Activated CD8-positive, alpha-beta memory T cell treated with anti-CD3 and anti-CD28 coated beads, Interleukin-2, amount 10 ng/mL, durations not matched to agents 7 days and 5 days (primary cell): ENCODE results near the gene XPA. TPM values are rescaled to one million over a fixed set of nuclear protein-coding genes. Genes with fewer than 3 reads are reported as not detected.

Source experiments
- ATAC-seq: fragments of 150-1000 bp; cut with Tn5 transposase; one replicate; pipeline ENCODE4 v1.10.0; 2021; ENCODE audit warnings: moderate library complexity
- CTCF ChIA-PET: fragments of 350-600 bp; sonication (Branson Sonifier 250); formaldehyde crosslinking; loops from one replicate; lab custom pipeline; 2021; ENCODE audit warnings: antibody characterized with exemption; lab: Charles Lee
- DNase-seq: peaks from one replicate; pipeline ENCODE4 v3.0.0-alpha.2; 2020
- H3K27ac Mint-ChIP-seq: one replicate; pipeline ENCODE4 v1.8.0; 2021; ENCODE audit warnings: mild to moderate bottlenecking, mixed read lengths
- H3K27me3 Mint-ChIP-seq: one replicate; pipeline ENCODE4 v1.8.0; 2021; ENCODE audit warnings: mixed read lengths
- H3K36me3 Mint-ChIP-seq: one replicate; pipeline ENCODE4 v1.8.0; 2021; ENCODE audit warnings: mild to moderate bottlenecking, mixed read lengths
- H3K4me1 Mint-ChIP-seq: one replicate; pipeline ENCODE4 v1.8.0; 2021; ENCODE audit warnings: mixed read lengths
- H3K4me3 Mint-ChIP-seq: one replicate; pipeline ENCODE4 v1.8.0; 2021; ENCODE audit warnings: mild to moderate bottlenecking, moderate library complexity, mixed read lengths
- H3K9me3 Mint-ChIP-seq: one replicate; pipeline ENCODE4 v1.8.0; 2022; ENCODE audit warnings: low read depth, mixed read lengths
- total RNA-seq, 2 experiments: library from RNA; stranded (reverse); gene quantifications; one replicate each; pipeline ENCODE4 v1.2.3, GENCODE V29; 2021

XPA gene
- total RNA-seq, 2 experiments from 2014 or later, result 7.8 to 11.8 TPM

DNA sequence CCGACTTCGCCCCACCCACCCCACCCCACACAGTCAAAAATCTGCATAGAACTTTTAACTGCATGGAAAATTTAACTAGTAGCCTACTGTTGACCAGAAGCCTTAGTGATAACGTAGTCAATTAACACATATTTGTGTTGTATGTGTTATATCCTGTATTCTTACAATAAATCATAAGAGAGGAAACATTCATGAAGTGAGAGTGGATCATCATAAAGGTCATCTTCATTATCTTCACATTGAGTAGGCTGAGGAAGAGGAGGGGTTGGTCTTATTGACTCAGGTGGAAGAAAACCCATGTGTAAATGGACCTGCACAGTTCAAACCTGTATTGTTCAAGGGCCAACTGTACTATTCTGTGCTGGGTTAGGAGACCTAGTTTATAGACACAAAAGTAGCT, 31.4 kb downstream of the XPA start:
- Mint-ChIP-seq H3K27me3 (no peaks in the 10 kb centered on the region), H3K27ac (peak overlapping the region; percentile 11), H3K9me3 (no peaks in the 10 kb centered on the region), H3K4me3 (no peak overlapping the region), H3K36me3 (peaks cover 67% of the 10 kb centered on the region), H3K4me1 (peaks cover 22% of the 10 kb centered on the region)
- no peak for ATAC-seq
- DNase-seq, result no peak
- CTCF ChIA-PET, result interaction anchor here (0.6 kb wide), 1 partner anchor 320 kb away, joined by 3 read pairs; no protein-coding TSS in a partner anchor

DNA sequence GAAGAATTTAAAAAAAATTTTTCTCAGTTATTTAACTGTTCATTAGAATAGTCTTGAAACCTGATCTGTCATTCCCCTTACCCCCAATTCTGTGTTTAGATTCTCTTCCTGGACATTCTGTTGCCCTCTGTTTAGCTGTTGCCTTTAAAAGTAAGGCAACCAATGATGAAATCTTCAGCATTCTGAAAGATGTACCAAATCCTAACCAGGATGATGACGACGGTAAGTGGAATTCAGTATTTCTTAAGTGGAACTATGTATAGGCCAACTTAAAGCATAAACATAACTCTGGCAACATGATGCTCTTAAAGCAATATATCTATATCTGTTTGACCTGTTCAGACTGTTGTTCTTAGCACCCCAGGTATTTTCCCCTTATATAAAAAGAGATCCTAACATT, 36.3 kb downstream of the XPA start:
- Mint-ChIP-seq H3K27ac (no peak overlapping the region), H3K4me1 (peaks cover 5% of the 10 kb centered on the region), H3K9me3 (no peaks in the 10 kb centered on the region), H3K27me3 (no peaks in the 10 kb centered on the region), H3K4me3 (no peak overlapping the region), H3K36me3 (peaks cover 74% of the 10 kb centered on the region)
- ATAC-seq (no peak), DNase-seq (no peak)
- CTCF ChIA-PET, result interaction anchor here (1.4 to 1.5 kb wide), 2 partner anchors 19 to 27 kb away, joined by 3 to 5 read pairs; partner anchors contain the start of genes NCBP1 and TSTD2

DNA sequence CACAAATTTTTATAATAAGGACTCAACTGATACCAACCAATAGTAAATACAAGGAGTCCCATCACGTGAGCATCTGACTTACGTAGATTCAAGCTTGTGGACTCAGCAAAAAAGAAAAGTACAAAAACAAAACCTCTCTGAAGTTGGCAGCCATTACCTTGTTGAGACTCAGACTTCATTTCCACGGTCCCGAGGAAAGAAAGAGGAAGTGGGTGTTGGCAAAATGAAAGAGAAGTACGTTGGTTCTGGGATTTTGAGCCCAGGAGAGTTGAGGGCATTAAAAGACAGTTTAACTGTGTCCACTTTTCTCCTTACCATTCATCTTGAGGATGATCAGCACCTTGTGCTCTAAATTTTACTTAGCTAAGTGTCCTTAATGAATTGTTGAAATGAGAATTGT, 36.8 kb downstream of the XPA start:
- no peaks in the 10 kb centered on the region for H3K9me3 Mint-ChIP-seq
- no peak for DNase-seq
- no peak overlapping the region for H3K4me3 Mint-ChIP-seq
- H3K36me3 Mint-ChIP-seq, result peaks cover 74% of the 10 kb centered on the region
- no peak overlapping the region for H3K27ac Mint-ChIP-seq
- H3K4me1 Mint-ChIP-seq, result peaks cover 3% of the 10 kb centered on the region
- no peak for ATAC-seq
- H3K27me3 Mint-ChIP-seq, result no peaks in the 10 kb centered on the region
- CTCF ChIA-PET, result interaction anchor here (1.3 to 1.5 kb wide), 3 partner anchors 10 to 27 kb away, joined by 3 to 5 read pairs (median 3); partner anchors contain the start of genes NCBP1 and TSTD2

DNA sequence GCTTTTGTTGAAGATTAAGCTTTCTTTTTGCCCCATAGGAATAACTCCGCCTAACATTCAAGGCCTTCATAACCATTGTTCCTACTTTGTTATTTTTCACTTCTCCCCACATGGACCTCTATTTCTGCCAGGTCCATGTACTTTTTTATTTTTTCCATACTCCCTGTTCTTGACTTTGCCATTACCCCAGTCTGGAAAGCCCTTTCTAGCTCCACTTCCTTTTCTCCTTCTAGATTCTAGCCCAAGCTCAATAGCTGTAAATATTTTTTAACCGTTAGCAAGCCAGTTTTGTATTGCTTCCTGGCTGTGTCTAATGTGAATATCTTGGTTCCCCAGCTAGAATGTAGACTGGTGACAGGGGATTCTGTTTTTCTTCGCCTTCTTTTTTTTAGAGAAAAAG, 37.4 kb downstream of the XPA start:
- no peak overlapping the region for H3K4me3 Mint-ChIP-seq
- DNase-seq (no peak), ATAC-seq (no peak)
- CTCF ChIA-PET, result interaction anchor here (1.3 kb wide), 1 partner anchor 11 kb away, joined by 3 read pairs; no protein-coding TSS in a partner anchor
- peaks cover 73% of the 10 kb centered on the region for H3K36me3 Mint-ChIP-seq
- no peak overlapping the region for H3K27ac Mint-ChIP-seq
- H3K27me3 Mint-ChIP-seq, result no peaks in the 10 kb centered on the region
- no peaks in the 10 kb centered on the region for H3K9me3 Mint-ChIP-seq
- peaks cover 3% of the 10 kb centered on the region for H3K4me1 Mint-ChIP-seq

DNA sequence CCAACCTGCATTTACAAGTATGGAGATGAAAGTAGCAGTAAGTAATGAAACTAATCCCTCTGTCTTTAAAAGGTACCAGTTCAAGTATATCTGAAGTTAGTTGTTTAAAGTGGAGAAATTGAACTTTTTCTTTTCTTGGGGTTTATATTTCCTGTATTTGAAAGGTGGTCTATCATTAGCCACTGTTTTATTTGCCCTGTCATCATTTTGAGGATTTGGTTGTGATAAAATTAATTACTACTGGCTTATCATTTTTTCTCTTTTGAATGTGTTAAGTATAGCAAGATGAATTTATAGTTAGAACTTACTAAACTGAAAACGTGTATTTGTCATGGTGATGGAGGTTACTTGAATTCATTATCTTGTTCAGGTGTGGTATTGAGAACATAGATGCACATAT, 38.4 kb downstream of the XPA start:
- Mint-ChIP-seq H3K36me3 (peaks cover 68% of the 10 kb centered on the region), H3K4me3 (no peak overlapping the region), H3K27me3 (no peaks in the 10 kb centered on the region), H3K9me3 (no peaks in the 10 kb centered on the region), H3K4me1 (no peaks in the 10 kb centered on the region), H3K27ac (no peak overlapping the region)
- ATAC-seq, result no peak
- no peak for DNase-seq
- CTCF ChIA-PET, result interaction anchor here (1.2 kb wide), 1 partner anchor 19 kb away, joined by 4 read pairs; no protein-coding TSS in a partner anchor

DNA sequence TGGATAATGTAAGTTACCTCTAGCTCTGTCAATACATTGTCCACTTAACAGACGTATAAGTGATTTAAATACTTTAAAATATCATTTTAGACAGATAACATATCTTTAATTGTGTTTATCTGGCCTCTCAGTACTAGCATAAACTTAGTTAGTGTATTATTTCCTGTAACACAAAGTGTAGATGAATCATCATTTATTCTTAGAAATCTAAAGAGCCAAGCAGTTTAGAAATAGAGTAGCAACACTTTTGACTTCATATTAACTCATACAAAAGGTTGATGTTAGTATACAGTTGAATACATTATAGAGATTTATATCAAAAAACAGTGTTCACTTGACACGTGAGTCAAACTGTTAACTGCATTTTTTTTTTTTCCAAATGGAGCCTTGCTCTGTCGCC, 45.5 kb downstream of the XPA start:
- CTCF ChIA-PET, result interaction anchor here (0.9 kb wide), 1 partner anchor 28 kb away, joined by 3 read pairs; no protein-coding TSS in a partner anchor
- H3K27me3 Mint-ChIP-seq, result no peaks in the 10 kb centered on the region
- H3K27ac Mint-ChIP-seq, result peak overlapping the region; percentile 49
- ATAC-seq, result peak; percentile 55
- H3K36me3 Mint-ChIP-seq, result peaks cover 53% of the 10 kb centered on the region
- H3K4me1 Mint-ChIP-seq, result peaks cover 14% of the 10 kb centered on the region
- no peaks in the 10 kb centered on the region for H3K9me3 Mint-ChIP-seq
- no peak for DNase-seq
- H3K4me3 Mint-ChIP-seq, result no peak overlapping the region

DNA sequence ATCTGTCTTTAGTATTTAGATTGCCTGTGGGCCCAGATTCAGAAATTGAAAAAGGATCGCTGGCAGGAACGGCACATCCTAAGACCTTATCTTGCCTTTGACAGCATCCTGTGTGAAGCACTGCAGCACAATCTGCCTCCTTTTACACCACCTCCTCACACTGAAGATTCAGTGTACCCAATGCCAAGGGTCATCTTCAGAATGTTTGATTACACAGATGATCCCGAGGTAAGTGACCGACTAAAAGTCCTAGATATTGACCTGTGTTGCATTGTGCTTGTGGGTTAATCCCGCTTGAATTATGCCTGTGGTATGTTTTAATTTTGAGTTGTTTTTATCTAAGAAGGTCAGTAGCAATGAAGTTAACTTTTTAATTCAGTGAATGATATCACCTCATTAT, 49.1 kb downstream of the XPA start:
- Mint-ChIP-seq H3K9me3 (no peaks in the 10 kb centered on the region), H3K27ac (no peak overlapping the region), H3K4me3 (no peak overlapping the region), H3K4me1 (peaks cover 18% of the 10 kb centered on the region), H3K27me3 (no peaks in the 10 kb centered on the region), H3K36me3 (peaks cover 47% of the 10 kb centered on the region)
- ATAC-seq (no peak), DNase-seq (no peak)
- CTCF ChIA-PET, result interaction anchor here (1.0 to 2.8 kb wide), 3 partner anchors 12 to 253 kb away, joined by 3 to 9 read pairs (median 5); no protein-coding TSS in a partner anchor

DNA sequence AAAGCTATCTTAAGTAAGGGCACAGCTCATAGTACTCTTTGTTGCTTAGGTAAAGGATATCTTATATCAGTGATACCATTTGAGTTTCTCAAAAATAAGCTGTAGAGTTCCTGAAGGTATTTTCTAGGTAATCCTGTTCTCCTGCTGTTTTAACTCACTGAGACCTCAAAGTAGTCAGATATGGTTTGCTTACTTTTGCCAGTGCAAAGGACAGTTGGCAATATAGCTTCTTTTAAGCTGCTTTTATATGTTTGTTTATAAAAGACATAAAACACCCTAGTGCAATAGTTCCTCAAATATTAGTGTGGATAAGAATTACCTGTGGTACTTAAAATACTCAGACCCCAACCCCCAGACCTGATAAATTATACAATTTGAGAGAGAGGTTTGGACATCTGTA, 51.4 kb downstream of the XPA start:
- H3K9me3 Mint-ChIP-seq, result no peaks in the 10 kb centered on the region
- DNase-seq (no peak), ATAC-seq (no peak)
- H3K4me3 Mint-ChIP-seq, result no peak overlapping the region
- peaks cover 10% of the 10 kb centered on the region for H3K4me1 Mint-ChIP-seq
- no peaks in the 10 kb centered on the region for H3K27me3 Mint-ChIP-seq
- CTCF ChIA-PET, result interaction anchor here (1.1 to 2.8 kb wide), 4 partner anchors 11 to 253 kb away, joined by 3 to 9 read pairs (median 6); partner anchors contain the start of genes NCBP1 and TSTD2
- peak overlapping the region; percentile 11 for H3K27ac Mint-ChIP-seq
- H3K36me3 Mint-ChIP-seq, result peaks cover 49% of the 10 kb centered on the region

DNA sequence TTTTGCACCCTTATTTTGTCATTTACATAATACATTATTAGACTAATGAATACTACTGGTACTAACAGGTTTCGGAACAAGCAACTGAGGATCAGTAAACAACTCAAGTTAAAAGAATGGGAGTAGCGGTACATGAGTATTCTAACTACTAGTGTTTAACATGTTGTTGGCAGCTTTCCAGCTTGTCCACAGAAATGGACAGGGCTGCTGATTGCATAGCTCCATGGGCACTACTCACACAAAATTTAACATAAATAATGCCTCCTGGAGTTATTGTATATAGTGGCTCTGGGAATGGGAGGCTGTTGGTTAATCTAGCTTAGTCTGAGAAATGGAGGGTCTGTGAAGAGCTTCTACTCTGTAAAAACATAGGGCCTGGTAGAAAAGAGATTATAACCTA, 56.8 kb downstream of the XPA start:
- H3K4me1 Mint-ChIP-seq, result peaks cover 36% of the 10 kb centered on the region
- CTCF ChIA-PET, result interaction anchor here (1.0 to 1.4 kb wide), 4 partner anchors 18 to 284 kb away, joined by 3 to 4 read pairs (median 4); no protein-coding TSS in a partner anchor
- H3K27ac Mint-ChIP-seq, result no peak overlapping the region
- ATAC-seq, result no peak
- peaks cover 39% of the 10 kb centered on the region for H3K36me3 Mint-ChIP-seq
- no peaks in the 10 kb centered on the region for H3K27me3 Mint-ChIP-seq
- no peaks in the 10 kb centered on the region for H3K9me3 Mint-ChIP-seq
- DNase-seq, result no peak
- no peak overlapping the region for H3K4me3 Mint-ChIP-seq

DNA sequence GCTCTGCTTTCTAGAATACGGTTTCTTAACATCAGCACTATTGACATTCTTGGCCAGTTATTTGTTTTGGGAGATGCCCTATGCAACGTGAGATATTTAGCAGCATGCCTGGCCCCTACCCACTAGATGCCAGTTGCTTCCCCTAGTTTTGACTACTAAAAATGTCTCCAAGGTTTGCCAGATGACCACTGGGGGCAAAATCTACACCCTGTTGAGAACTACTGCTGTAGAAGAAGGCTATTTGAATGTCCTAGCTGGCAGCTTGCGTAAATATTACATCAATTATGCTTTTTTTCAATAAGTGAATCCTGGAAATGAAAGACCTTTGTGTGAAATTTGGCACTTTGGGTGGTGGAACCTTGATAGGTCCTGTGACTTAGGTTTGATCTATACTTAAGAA, 58.5 kb downstream of the XPA start:
- Mint-ChIP-seq H3K27me3 (no peaks in the 10 kb centered on the region), H3K4me3 (no peak overlapping the region), H3K9me3 (no peaks in the 10 kb centered on the region), H3K36me3 (peaks cover 36% of the 10 kb centered on the region), H3K4me1 (peaks cover 45% of the 10 kb centered on the region), H3K27ac (no peak overlapping the region)
- DNase-seq (no peak), ATAC-seq (no peak)
- CTCF ChIA-PET, result interaction anchor here (1.0 to 1.7 kb wide), 3 partner anchors 12 to 18 kb away, joined by 3 read pairs; no protein-coding TSS in a partner anchor

DNA sequence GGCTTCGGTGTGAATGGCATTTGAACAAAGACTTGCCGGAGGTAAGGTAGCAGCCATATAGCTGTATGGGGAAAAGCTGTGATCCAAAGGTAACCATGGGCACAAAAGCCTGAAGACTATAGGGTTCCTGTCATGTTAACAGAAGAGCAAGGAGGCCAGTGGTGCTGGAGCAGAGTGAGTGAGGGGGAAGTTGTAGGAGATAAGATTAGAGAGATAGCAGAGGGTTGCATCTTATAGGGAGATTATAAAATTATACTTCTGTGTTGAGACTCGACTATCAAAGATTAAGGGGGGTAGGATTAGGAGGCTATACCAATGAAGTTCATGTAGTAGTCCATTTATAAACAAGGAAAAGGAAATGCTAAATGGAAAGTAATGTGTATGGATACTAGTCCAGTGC, 60.2 kb downstream of the XPA start:
- no peaks in the 10 kb centered on the region for H3K9me3 Mint-ChIP-seq
- no peaks in the 10 kb centered on the region for H3K27me3 Mint-ChIP-seq
- H3K4me3 Mint-ChIP-seq, result no peak overlapping the region
- DNase-seq, result no peak
- no peak overlapping the region for H3K27ac Mint-ChIP-seq
- CTCF ChIA-PET, result no interaction called here
- peaks cover 26% of the 10 kb centered on the region for H3K36me3 Mint-ChIP-seq
- H3K4me1 Mint-ChIP-seq, result peaks cover 46% of the 10 kb centered on the region
- ATAC-seq, result no peak

DNA sequence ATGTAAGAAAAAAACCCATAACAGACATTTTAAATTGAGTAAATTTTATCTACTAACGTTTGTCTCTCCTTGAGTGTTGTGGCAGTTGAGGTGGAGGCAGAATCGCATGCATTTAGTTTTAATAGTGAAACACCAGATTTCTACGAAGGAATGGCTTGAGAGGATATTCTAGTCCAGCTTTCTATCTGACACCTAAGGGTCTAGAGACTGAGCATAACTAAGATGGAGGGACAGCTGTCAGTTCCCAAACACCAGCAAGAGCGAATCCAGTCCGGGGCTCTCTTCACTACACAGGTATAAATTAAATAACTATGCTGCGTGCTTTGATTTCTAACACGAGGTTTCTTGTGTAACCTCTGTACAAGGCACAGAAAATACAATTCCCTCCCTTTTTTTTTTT, 62.1 kb downstream of the XPA start:
- H3K4me3 Mint-ChIP-seq, result peak overlapping the region; percentile 97
- CTCF ChIA-PET, result interaction anchor here (1.2 to 9.0 kb wide), 3 partner anchors 13 to 61 kb away, joined by 3 to 66 read pairs (median 5); no protein-coding TSS in a partner anchor
- no peak for DNase-seq
- peak overlapping the region; percentile 99 for H3K27ac Mint-ChIP-seq
- H3K4me1 Mint-ChIP-seq, result peaks cover 52% of the 10 kb centered on the region
- H3K36me3 Mint-ChIP-seq, result peaks cover 16% of the 10 kb centered on the region
- no peak for ATAC-seq
- H3K9me3 Mint-ChIP-seq, result no peaks in the 10 kb centered on the region
- no peaks in the 10 kb centered on the region for H3K27me3 Mint-ChIP-seq

DNA sequence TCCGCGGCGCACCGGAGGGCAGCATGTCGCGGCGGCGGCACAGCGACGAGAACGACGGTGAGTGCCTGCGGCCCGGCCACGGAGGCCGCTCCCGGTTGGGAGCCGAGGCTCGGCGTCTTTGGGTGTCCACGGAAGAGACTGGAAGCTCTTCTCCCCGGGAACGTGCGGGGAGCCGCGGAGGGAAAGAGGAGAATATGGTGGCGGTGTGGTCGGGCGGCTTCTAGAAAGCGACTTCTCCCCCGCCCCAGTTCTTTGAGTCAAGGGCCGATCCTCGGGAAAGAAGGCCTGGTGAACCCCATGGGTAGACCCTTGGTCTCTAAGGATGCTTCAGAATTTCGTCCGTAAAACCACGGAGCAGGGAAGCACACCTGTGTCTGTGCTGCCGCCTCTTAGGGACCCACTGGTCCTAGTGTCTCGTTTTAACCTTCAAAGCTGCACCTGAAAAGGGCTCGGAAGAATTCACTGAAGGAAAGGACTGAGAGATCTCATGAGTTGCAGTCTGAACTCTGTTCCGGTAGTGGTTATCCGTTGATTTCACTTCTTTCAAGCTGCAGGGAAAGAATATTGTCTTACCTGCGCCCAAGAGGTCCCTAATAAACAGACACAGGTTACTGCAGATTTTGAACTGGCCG, 63.2 kb downstream of the XPA start:
- ATAC-seq (no peak), DNase-seq (no peak)
- H3K27ac Mint-ChIP-seq, result peak overlapping the region; percentile 99
- H3K4me3 Mint-ChIP-seq, result peak overlapping the region; percentile 97
- peaks cover 16% of the 10 kb centered on the region for H3K36me3 Mint-ChIP-seq
- peaks cover 50% of the 10 kb centered on the region for H3K4me1 Mint-ChIP-seq
- no peaks in the 10 kb centered on the region for H3K9me3 Mint-ChIP-seq
- CTCF ChIA-PET, result interaction anchor here (0.9 to 9.0 kb wide), 13 partner anchors 9 to 622 kb away, joined by 3 to 66 read pairs (median 5); partner anchors contain the start of genes TRMO and XPA
- no peaks in the 10 kb centered on the region for H3K27me3 Mint-ChIP-seq
